AG10803 (cell line): ENCODE measurements around the gene MALSU1.

Experiments used
- DNase-seq: peaks from one replicate; pipeline ENCODE4 v3.0.0; 2010; ENCODE audit warnings: low read depth
- H3K4me3 ChIP-seq: 2 replicates; pipeline ENCODE4 v1.5.1; 2011; ENCODE audit warnings: mild to moderate bottlenecking, low read length, control low read depth
- TF ChIP-seq, protein P1 (sequence below): conservative IDR thresholded peaks from 2 replicates; pipeline ENCODE4 v1.5.1; 2011; ENCODE audit warnings: mild to moderate bottlenecking, low read length, control low read depth, inconsistent platforms

Gene MALSU1

DNA sequence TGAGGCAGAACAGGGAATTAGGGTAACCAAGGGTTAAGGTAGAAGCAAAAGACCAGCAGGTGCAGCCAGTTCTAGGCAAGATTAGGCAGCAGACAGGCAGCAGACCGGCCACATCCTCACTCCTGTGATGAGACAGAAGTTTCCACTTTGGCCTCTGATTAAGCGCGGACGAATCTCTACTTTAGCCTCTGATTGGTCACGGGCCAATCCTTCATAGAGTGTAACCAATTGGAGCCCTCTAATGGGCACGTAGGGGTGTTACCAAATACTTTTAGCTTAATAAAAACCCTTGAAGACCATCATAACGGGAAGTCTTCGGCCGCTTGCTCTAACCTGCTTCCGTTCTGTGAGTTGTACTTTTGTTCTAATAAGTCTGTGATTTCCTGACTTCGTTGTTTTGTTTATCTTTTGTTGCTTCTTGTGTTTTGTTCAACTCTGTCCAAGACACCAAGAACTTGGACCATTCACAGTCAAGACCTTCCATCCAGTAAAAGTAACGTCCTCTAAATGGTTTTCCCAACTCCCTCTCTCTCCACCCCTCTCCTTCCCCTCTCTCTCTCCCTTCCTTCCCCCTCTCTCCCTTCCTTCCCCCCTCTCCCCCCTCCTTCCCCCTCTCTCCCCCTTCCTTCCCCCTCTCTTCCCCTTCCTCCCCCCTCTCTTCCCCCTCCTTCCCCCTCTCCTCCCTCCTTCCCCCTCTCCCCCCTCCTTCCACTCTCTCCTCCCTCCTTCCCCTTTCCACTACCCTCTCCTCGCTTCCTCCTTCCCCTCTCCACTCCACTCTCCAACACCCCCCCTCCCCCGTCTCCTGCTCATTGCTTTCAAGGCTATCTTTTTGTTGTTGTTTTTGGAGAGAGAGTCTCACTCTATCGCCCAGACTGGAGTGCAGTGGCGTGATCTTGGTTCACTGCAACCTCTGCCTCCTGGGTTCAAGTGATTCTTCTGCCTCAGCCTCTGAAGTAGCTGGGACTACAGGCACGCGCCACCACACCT lies 13.2 kb upstream of the MALSU1 start:
- no peak overlapping the region for H3K4me3 ChIP-seq
- TF ChIP-seq, protein P1, sequence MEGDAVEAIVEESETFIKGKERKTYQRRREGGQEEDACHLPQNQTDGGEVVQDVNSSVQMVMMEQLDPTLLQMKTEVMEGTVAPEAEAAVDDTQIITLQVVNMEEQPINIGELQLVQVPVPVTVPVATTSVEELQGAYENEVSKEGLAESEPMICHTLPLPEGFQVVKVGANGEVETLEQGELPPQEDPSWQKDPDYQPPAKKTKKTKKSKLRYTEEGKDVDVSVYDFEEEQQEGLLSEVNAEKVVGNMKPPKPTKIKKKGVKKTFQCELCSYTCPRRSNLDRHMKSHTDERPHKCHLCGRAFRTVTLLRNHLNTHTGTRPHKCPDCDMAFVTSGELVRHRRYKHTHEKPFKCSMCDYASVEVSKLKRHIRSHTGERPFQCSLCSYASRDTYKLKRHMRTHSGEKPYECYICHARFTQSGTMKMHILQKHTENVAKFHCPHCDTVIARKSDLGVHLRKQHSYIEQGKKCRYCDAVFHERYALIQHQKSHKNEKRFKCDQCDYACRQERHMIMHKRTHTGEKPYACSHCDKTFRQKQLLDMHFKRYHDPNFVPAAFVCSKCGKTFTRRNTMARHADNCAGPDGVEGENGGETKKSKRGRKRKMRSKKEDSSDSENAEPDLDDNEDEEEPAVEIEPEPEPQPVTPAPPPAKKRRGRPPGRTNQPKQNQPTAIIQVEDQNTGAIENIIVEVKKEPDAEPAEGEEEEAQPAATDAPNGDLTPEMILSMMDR = no peak
- DNase-seq = no peak

DNA sequence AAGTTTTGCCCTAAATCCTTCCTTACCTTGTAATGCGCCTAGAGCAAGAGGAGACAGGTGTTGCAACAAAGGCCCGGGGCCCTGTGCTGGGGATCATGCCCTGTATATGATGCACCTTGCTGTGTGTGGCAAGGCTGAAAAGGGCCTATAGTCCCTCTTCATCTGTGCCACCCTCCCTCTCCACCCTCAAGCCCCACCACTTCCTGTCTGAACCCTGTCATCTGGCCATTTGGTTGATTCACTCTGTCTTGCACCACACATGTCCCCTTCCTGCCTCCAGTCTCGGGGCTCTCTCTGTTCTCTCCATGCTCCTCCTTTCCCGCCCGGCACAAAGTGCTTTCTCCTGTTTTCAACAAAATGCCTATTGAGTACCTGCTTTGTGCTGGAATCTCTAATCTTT lies 11.5 kb upstream of the MALSU1 start:
- peak; percentile 6 for DNase-seq
- TF ChIP-seq, protein P1 = no peak
- H3K4me3 ChIP-seq = no peak overlapping the region

DNA sequence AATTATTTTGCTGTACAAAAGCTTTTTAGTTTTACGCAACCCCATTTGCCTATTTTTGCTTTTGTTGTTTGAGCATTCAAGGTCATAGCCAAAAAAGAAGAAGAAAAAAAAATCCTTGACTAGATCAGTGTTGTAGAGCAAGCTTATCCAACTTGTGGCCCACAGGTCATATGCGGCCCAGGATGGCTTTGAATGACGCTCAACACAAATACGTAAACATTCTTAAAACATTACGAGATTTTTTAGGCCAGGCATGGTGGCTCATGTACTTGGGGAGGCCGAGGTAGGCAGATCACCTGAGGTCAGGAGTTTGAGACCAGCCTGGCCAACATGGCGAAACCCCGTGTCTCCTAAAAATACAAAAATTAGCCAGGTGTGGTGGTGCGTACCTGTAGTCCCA lies 8.1 kb upstream of the MALSU1 start:
- TF ChIP-seq, protein P1 = no peak
- no peak for DNase-seq
- no peak overlapping the region for H3K4me3 ChIP-seq

DNA sequence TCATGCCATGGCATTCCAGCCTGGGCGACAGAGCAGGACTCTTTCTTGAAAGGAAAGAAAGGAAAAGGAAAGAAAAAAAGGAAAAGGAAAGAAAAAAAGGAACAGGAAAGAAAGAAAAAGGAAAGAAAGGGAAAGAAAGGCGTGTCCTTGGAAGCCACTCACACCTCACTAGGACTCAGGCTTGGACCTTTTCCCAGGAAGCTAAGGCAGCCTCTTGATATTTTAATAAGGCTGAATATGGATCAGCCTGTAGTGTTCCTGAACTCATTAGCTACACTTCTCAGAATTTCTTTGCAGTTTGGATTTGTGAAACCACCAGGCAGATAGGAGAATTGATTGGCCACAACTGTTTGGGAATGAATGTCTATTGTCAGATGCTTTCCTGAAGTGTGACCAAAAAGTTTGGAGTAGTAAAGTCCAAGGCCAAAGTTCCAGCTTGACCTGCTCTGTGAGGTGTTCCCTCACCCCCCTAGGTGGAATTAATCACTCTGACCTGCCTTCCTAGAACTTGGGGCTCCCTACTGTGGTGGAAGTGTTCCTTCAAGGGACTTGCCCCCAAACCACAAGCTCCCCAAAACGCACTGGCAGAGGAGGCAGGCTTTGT lies 7.1 kb upstream of the MALSU1 start:
- H3K4me3 ChIP-seq = no peak overlapping the region
- TF ChIP-seq, protein P1 = no peak
- DNase-seq = no peak

DNA sequence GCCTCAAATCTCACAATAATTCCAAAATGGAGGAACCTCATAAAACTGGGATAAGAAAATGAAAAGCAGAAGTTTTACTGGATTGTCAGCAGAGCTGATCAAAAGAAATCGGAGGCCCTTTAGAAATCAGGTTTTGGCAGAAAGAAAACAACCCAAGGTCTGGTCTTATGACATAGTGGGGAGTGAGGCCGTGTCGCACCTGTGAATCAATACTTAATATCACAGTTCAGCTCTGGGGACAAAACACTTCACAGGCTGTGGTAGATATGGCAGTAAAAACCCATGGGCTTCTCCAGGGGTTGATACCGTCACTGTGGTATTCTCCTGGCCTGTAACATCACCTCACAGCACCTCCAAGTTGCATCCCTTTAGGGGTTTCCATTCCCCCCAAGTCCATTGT lies 6.5 kb upstream of the MALSU1 start:
- no peak overlapping the region for H3K4me3 ChIP-seq
- TF ChIP-seq, protein P1 = no peak
- no peak for DNase-seq

DNA sequence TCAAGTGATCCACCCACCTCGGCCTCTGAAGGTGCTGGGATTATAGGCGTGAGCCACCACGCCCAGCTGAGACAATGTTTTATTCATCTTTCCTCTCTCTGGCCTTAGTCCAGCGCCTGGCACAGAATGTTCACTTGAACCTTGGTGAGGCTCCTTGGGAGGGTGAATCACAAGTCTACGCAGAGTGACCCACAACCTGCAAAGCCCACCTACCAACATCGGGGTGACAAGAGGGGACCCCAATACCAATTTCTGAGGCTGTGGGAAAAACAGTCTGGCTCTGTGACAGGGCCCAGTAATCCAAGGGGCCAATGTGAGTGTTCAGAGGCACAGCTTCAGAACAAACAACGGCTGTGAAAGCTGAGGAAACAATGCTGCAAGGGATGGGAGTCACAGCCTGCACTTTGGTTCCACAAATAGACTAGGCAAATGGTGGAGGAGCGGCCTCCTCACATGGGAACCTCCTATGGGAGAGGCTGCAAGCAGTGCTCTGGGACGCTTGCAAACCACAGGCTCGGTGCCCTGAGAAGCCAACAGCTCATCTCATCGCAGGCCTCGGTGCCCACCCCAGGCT lies 5.6 kb upstream of the MALSU1 start:
- no peak for DNase-seq
- TF ChIP-seq, protein P1 = no peak
- no peak overlapping the region for H3K4me3 ChIP-seq
